Caco-2 (cell line): Measurements from ENCODE around the gene FAM187B. TPM values are rescaled to one million over a fixed set of nuclear protein-coding genes. Genes with fewer than 3 reads are reported as not detected.

Experiments used
- BruUV-seq: library from RNA; stranded (reverse); fragments of 400-500 nt; replicated peaks from 2 replicates; lab custom pipeline; 2021; lab: Mats Ljungman, UMichigan
- CTCF ChIA-PET: fragments of 300-600 bp; sonication (Branson Sonifier 250); formaldehyde crosslinking; loops from one replicate; lab custom pipeline; 2022; ENCODE audit warnings: antibody characterized with exemption; lab: Charles Lee
- POLR2A ChIA-PET: fragments of 300-600 bp; sonication (Branson Sonifier 250); formaldehyde crosslinking; loops from one replicate; lab custom pipeline; 2022; ENCODE audit warnings: antibody characterized with exemption; lab: Charles Lee
- DNase-seq, 2 experiments: peaks; one replicate each; pipeline versions ENCODE4 v3.0.0 to v3.0.0-alpha.2; 2020 to 2022
- H3K27me3 ChIP-seq: replicated peaks from 2 replicates; pipeline ENCODE4 v1.6.0; 2011; ENCODE audit warnings: low read length; ENCODE audit not compliant: control insufficient read depth, insufficient read depth
- H3K36me3 ChIP-seq: 2 replicates; pipeline ENCODE4 v1.5.1; 2011; ENCODE audit warnings: low read length; ENCODE audit not compliant: control insufficient read depth, insufficient read depth
- H3K4me1 ChIP-seq: fragments of 250-450 bp; sonication (Bioruptor Pico); 2 replicates; pipeline ENCODE4 v1.5.1; 2020; ENCODE audit warnings: mild to moderate bottlenecking
- H3K4me3 ChIP-seq: 2 replicates; pipeline ENCODE4 v1.5.1; 2011; ENCODE audit warnings: low read depth, mild to moderate bottlenecking, control low read depth, low read length
- H3K9me3 ChIP-seq: fragments of 250-450 bp; sonication (Bioruptor Pico); 2 replicates; pipeline ENCODE4 v1.5.1; 2020; ENCODE audit warnings: mild to moderate bottlenecking, moderate library complexity
- H3K27ac Mint-ChIP-seq: one replicate; pipeline ENCODE4 v1.8.0; 2022; ENCODE audit warnings: mixed read lengths; ENCODE audit not compliant: unreplicated experiment
- H3K27me3 Mint-ChIP-seq: one replicate; pipeline ENCODE4 v1.8.0; 2022; ENCODE audit warnings: mixed read lengths; ENCODE audit not compliant: insufficient read depth, unreplicated experiment
- H3K36me3 Mint-ChIP-seq: one replicate; pipeline ENCODE4 v1.8.0; 2022; ENCODE audit warnings: mild to moderate bottlenecking, mixed read lengths; ENCODE audit not compliant: insufficient read depth, unreplicated experiment
- H3K4me1 Mint-ChIP-seq: one replicate; pipeline ENCODE4 v1.8.0; 2022; ENCODE audit warnings: low read depth, mixed read lengths; ENCODE audit not compliant: unreplicated experiment
- H3K4me3 Mint-ChIP-seq: one replicate; pipeline ENCODE4 v1.8.0; 2022; ENCODE audit warnings: mild to moderate bottlenecking, moderate library complexity, mixed read lengths; ENCODE audit not compliant: unreplicated experiment
- H3K9me3 Mint-ChIP-seq: one replicate; pipeline ENCODE4 v1.8.0; 2022; ENCODE audit warnings: mixed read lengths; ENCODE audit not compliant: unreplicated experiment
- intact Hi-C: fragments of 100-400 bp; cut with micrococcal nuclease; formaldehyde crosslinking; loops from one replicate; pipeline ENCODE4 v1.10.0; 2022; ENCODE audit not compliant: unreplicated experiment
- total RNA-seq: library from RNA; stranded (reverse); gene quantifications from 2 replicates; pipeline ENCODE4 v1.2.3, GENCODE V29; 2022
- TF ChIP-seq, protein P1 (sequence below), 2 experiments: fragments of 200-600 bp in 1 of 2; IDR thresholded peaks; 1 replicate in 1 of 2; 2 replicates in 1 of 2; pipeline versions ENCODE4 v1.5.1 to v1.8.0; 2011 to 2022; ENCODE audit warnings: antibody characterized with exemption in 1 of 2, control low read depth in 1 of 2, inconsistent platforms in 1 of 2, low read depth in 1 of 2, low read length in 1 of 2, mild to moderate bottlenecking in 1 of 2, moderate library complexity in 1 of 2; ENCODE audit not compliant: insufficient read depth in 1 of 2, severe bottlenecking in 1 of 2, unreplicated experiment in 1 of 2

Gene FAM187B
- total RNA-seq, 1 experiment from 2014 or later: not detected

DNA sequence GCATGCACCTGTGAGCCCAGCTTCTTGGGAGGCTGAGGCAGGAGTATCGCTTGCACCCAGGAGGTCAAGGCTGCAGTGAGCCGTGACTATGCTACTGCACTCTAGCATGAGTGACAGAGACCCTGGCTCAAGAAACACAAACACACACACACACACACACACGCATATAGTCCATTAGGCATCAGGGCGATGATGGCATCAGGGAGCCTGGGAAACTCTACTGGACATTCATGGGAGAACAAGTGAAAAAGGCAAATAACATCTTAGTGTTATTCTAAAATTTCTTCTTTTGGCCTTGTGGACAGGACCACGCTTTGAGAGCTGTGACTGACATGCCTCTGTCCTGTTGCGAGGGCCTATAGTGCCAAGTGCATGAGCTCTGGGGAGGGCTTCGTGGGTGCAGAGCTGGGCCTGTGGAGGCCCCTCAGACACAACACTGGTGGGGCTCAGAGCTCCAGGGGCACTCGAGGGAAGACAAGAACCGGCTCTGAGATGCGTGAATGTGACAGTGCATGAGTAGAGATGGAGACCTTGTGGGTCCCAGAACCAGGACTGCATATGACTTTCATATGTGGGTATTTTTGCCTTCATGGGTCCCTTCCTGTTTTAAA lies 32.3 kb upstream of the FAM187B start:
- H3K36me3 Mint-ChIP-seq: peaks cover 93% of the 10 kb centered on the region
- Histone ChIP-seq H3K27me3 (no peaks in the 10 kb centered on the region), H3K4me3 (no peak overlapping the region), H3K4me1 (no peaks in the 10 kb centered on the region), H3K9me3 (no peaks in the 10 kb centered on the region), H3K36me3 (peaks cover 10% of the 10 kb centered on the region)
- ChIA-PET POLR2A (no interaction called here), CTCF (no interaction called here)
- no peak overlapping the region for H3K4me3 Mint-ChIP-seq
- H3K4me1 Mint-ChIP-seq: no peaks in the 10 kb centered on the region
- H3K9me3 Mint-ChIP-seq: no peaks in the 10 kb centered on the region
- H3K27me3 Mint-ChIP-seq: no peaks in the 10 kb centered on the region
- no TSS peak for BruUV-seq
- intact Hi-C loops: no loop called here
- H3K27ac Mint-ChIP-seq: peak overlapping the region; percentile 51
- peak in 1 of 2 experiments; percentile 24 for DNase-seq
- TF ChIP-seq, protein P1, sequence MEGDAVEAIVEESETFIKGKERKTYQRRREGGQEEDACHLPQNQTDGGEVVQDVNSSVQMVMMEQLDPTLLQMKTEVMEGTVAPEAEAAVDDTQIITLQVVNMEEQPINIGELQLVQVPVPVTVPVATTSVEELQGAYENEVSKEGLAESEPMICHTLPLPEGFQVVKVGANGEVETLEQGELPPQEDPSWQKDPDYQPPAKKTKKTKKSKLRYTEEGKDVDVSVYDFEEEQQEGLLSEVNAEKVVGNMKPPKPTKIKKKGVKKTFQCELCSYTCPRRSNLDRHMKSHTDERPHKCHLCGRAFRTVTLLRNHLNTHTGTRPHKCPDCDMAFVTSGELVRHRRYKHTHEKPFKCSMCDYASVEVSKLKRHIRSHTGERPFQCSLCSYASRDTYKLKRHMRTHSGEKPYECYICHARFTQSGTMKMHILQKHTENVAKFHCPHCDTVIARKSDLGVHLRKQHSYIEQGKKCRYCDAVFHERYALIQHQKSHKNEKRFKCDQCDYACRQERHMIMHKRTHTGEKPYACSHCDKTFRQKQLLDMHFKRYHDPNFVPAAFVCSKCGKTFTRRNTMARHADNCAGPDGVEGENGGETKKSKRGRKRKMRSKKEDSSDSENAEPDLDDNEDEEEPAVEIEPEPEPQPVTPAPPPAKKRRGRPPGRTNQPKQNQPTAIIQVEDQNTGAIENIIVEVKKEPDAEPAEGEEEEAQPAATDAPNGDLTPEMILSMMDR (IDR thresholded peaks at IDR 0.05; ENCODE audit: insufficient read depth in 1 of 2, low read depth in 1 of 2, low read length in 1 of 2, severe bottlenecking in 1 of 2, unreplicated experiment in 1 of 2): no peak

GRCh38 chr19:35257113-35257461 lies 28.5 kb upstream of the FAM187B start:
- H3K4me1 ChIP-seq: no peaks in the 10 kb centered on the region
- no peaks in the 10 kb centered on the region for H3K4me1 Mint-ChIP-seq
- H3K36me3 ChIP-seq: peaks cover 12% of the 10 kb centered on the region
- H3K36me3 Mint-ChIP-seq: peaks cover 91% of the 10 kb centered on the region
- no TSS peak for BruUV-seq
- POLR2A ChIA-PET: interaction anchor here (0.6 kb wide), 2 partner anchors 238 to 743 kb away, joined by 3 to 5 read pairs; no protein-coding TSS in a partner anchor
- TF ChIP-seq, protein P1 (IDR thresholded peaks at IDR 0.05; ENCODE audit: insufficient read depth in 1 of 2, low read depth in 1 of 2, low read length in 1 of 2, severe bottlenecking in 1 of 2, unreplicated experiment in 1 of 2): no peak
- intact Hi-C loops: no loop called here
- no peak overlapping the region for H3K4me3 ChIP-seq
- no peaks in the 10 kb centered on the region for H3K9me3 ChIP-seq
- no peaks in the 10 kb centered on the region for H3K9me3 Mint-ChIP-seq
- H3K27me3 ChIP-seq: no peaks in the 10 kb centered on the region
- DNase-seq: no peak
- H3K27ac Mint-ChIP-seq: no peak overlapping the region
- no peaks in the 10 kb centered on the region for H3K27me3 Mint-ChIP-seq
- CTCF ChIA-PET: interaction anchor here (1.3 kb wide), 1 partner anchor 12 kb away, joined by 3 read pairs; no protein-coding TSS in a partner anchor
- no peak overlapping the region for H3K4me3 Mint-ChIP-seq

DNA sequence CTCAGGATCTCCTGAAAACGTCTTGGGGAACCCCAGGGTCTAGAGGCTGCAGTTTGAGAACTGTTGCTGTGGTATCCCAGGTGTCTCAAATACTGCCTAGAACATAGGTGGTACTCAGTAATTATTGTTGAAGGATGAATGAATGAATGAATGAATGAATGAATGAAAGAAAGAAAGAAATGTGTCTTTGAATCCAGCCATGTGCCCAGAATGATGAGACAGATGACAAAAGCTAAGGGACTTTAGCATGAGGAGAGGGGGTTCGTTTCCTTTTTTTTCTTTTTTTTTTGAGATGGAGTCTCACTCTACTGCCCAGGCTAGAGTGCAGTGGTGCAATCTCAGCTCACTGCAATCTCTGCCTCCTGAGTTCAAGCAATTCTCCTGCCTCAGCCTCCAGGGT lies 28.0 kb upstream of the FAM187B start:
- Mint-ChIP-seq H3K27ac (no peak overlapping the region), H3K36me3 (peaks cover 92% of the 10 kb centered on the region), H3K4me3 (no peak overlapping the region), H3K27me3 (no peaks in the 10 kb centered on the region), H3K9me3 (no peaks in the 10 kb centered on the region), H3K4me1 (no peaks in the 10 kb centered on the region)
- ChIA-PET CTCF (interaction anchor here (1.3 kb wide), 1 partner anchor 13 kb away, joined by 3 read pairs; no protein-coding TSS in a partner anchor), POLR2A (interaction anchor here (0.5 to 0.6 kb wide), 2 partner anchors 32 to 238 kb away, joined by 3 to 4 read pairs; no protein-coding TSS in a partner anchor)
- Histone ChIP-seq H3K4me1 (no peaks in the 10 kb centered on the region), H3K36me3 (peaks cover 12% of the 10 kb centered on the region), H3K4me3 (no peak overlapping the region), H3K9me3 (no peaks in the 10 kb centered on the region), H3K27me3 (no peaks in the 10 kb centered on the region)
- BruUV-seq: no TSS peak
- intact Hi-C loops: no loop called here
- no peak for DNase-seq
- TF ChIP-seq, protein P1 (IDR thresholded peaks at IDR 0.05; ENCODE audit: insufficient read depth in 1 of 2, low read depth in 1 of 2, low read length in 1 of 2, severe bottlenecking in 1 of 2, unreplicated experiment in 1 of 2): no peak
